HG03045 (cell line): ENCODE data around the gene OSBPL8.
A peak's percentile ranks its signal among the peaks of the same experiment; 100 is the strongest.
"Not testable (repeated sequence)": the region's sequence is repeated elsewhere in the genome, so short reads cannot be mapped to it uniquely, and the experiment has no call there.

Experiments used
- ATAC-seq: cut with Tn5 transposase; IDR thresholded peaks from one replicate; pipeline ENCODE4 v1.9.1; 2021; ENCODE audit warnings: mild to moderate bottlenecking, moderate library complexity; ENCODE audit not compliant: unreplicated experiment

The OSBPL8 gene

GRCh38 chr12:76478045-76478444 lies 81.5 kb downstream of the OSBPL8 start:
- ATAC-seq, result no peak

- not testable (repeated sequence) for ATAC-seq
Measured at GRCh38 chr12:76472862-76473261, 86.7 kb downstream of the OSBPL8 start.

DNA sequence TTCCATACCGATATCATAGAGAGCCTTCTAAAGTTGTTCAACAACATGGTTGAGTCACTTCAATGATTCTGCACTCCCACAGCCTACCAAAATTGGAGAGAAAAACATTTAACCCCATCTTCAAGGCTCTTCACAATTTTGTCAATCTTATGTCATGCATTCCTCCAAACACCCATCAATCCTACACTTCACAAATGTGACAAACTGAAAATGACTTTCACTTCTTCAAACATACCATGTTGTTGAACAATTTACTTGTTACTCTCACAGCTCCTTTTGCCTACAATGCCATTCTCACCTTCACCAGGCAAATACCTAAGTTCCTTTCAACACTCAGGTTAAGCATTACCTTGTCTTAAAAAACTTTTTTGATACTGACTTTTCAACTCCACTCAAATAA lies 88.0 kb downstream of the OSBPL8 start:
- ATAC-seq, result no peak

- ATAC-seq, result no peak
Measured at GRCh38 chr12:76470028-76470939, 89.3 kb downstream of the OSBPL8 start.

DNA sequence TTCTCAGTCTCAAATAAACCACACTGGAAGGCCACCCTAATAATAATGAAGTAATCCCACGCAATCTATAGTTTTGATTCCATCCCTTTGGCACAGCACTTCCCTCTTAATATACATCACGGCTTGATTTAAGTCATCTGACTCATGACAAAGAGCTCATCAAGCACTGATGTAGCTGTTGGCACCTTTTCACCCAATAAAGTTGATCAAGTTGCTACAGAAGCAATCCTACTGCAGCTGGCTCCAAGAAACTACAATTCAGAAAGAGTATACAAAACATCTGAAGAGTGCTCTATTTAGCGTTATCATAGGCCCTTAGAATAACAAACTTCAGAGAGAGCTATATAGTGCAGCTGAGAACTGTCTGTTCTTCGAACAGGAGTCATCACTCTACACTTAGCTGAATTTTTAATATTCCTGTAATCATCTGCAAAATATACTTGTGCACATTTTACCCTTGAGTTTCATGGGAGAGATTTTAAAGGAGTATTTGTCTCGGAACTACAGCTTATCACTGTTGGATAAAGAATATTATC lies 94.9 kb downstream of the OSBPL8 start:
- no peak for ATAC-seq

- no peak for ATAC-seq
Measured at GRCh38 chr12:76462668-76463224, 96.8 kb downstream of the OSBPL8 start.

DNA sequence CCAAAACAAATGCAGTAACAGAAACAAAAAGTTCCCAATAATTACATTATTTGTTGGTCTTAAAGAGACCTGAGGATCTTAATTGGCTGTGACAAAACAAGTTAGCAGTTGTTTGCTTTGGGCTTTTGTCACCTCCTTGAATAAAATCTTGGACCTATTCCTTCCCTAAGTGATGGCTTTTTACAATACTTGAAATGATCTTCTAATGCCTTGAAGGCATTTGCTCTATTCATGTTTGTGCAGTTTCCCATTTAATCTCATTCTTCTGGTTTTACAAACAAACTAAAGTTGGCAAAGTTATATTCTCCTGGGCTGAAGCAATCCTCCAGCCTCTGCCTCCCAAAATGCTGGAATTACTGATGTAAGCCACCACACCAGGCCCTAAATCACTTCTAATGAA lies 98.8 kb downstream of the OSBPL8 start:
- ATAC-seq, result no peak

GRCh38 chr12:76457818-76458217 lies 101.8 kb downstream of the OSBPL8 start:
- ATAC-seq, result no peak

- ATAC-seq, result no peak
Measured at GRCh38 chr12:76457010-76457409, 102.6 kb downstream of the OSBPL8 start.

DNA sequence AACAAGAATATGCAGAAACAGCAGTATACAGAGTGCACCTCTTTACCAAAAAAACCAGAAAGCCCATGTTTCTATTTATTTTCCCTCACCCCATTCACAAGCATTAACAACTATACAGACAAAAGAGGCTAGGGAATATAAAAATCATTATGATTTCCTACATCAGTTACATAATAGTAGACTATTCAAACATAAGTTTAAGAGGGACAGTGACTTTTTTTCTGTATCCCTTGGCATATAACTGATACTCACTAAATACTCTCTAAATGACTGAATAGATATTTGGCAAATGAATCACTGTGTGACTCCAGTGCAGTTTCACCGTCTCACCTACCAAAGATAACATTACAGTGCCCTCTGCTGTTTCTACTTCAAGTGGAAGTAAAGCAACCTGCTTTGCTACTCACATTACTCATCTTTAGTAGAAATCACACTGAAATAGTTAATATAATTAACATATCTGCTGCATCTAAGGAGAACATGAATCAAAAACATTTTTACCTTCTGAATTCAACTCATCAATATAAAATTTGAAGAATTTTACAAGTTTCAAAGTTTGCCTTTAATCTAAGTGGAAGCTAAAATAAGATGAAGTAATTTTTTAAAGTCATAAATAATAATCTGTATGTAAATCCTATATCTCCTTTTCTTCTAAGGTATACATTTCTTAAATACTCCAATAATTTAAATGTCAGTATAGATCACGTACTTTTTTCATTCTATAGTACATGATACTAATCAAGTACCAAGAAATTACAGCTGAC lies 103.8 kb downstream of the OSBPL8 start:
- peak; percentile 97 for ATAC-seq

DNA sequence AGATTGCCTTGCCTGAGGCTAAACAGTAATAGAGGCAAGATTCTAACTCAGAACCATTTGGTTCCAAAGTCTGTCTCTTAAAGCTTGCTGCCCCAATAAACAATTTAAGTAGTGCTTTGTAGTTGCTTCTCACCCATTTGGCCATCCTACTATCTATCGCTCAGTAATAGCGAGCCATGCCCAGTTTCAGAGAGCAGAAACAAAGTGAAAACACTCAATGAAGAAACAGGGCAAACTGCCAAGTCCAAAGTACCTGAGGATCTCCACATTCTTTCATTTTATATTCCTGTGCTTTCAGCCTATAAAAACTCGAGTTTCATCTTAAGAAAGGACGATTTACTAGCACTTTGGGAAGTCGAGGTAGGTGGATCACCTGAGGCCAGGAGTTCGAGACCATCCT lies 108.0 kb downstream of the OSBPL8 start:
- no peak for ATAC-seq

DNA sequence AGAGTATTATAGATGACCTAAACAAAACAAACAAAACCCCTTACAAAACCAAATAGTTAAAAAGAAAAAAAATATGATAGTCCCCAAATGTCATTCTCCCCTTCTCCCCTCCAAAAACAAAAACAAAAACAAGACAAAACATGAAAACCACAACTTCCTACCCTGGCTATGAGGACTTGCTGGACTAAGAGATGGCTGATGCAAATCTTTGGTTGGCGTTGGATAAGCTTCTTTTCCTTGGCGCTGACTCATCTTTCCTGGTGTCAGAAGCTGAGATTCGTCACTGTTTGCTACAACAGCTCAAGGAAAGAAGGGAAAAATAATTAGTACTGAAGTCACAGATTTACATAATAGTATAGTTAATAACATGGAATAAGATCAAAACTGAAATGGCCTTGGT lies 108.9 kb downstream of the OSBPL8 start:
- no peak for ATAC-seq

DNA sequence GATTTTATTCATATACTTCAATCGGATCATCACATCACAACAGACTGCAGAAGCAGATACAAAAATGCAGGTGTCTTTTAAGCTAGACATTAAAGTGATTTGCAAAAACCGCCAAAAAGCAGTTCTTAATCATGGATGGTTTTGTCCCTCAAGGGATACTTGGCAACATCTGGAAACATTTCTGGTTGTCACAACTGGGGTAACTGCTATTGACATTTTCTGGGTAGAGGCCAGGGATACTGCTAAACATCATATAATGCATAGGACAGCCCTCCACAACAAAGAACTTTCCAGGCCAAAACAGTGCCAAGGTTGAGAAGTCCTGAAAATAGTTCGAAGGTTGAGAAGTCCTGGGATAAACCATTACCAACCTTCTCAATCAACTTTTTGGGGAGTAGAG lies 109.6 kb downstream of the OSBPL8 start:
- ATAC-seq, result no peak

DNA sequence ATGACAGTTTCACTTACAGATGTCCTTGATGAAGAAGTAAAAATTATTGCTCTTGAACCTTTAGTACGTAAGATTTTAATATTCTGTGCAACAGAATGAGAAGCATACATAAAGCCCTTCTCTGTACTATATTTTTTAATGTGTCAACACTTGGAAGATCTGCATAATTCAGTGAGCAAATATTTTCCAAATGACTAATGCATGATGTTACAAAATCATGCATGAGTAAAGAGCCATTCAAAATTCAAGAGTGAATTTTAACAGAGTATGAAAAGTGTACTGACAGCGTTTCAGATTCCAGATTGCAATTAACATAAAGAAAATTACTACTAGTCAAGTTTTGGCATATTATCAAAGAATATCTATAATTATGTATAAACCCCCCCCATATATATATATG lies 110.0 kb downstream of the OSBPL8 start:
- ATAC-seq, result no peak

DNA sequence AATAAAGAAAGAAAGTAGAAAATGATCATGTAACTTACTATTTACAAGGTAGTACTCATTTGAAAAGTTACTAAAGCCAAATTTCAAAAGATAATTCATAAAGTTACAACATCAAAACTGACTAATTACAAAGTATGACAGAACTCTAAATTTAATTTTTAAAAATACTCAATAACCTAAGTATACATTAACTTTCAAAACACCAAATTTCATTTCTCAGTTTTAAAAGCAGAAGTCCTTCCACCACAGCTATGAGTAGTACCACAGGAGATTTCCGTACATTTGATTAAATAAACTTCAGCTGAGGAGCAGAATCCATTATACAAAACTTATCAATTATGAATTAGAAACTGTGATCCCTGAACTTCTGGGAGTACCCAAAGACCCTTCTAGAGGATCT lies 110.6 kb downstream of the OSBPL8 start:
- no peak for ATAC-seq

- ATAC-seq, result no peak
Measured at GRCh38 chr12:76446090-76446489, 113.5 kb downstream of the OSBPL8 start.

GRCh38 chr12:76445462-76445861 lies 114.1 kb downstream of the OSBPL8 start:
- ATAC-seq, result no peak

DNA sequence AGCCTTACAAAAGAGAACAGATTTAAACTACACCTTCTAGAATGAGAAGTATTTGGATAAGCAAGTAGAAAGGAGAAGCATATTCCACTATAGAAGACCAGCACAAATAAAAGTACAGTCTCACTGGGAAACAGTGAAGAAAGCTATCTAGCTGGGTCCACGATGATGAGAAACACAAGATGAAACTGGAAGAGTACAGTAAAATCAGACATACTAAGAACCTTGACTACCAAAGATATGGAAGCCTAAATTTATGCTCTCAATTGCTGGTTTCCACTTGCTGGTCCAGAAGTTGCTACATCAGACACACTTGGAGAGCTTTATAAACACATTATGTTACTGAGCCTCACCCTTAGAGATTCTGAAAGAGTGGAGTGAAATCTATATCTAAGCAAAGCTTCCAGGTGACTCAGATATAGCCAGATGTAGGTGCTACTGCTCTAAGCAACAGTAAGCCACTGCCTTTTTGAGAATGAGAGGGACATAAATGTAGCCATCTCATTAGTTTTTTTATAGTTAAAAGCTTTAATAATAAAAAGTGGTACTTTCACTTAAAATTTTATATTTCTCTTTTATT lies 115.1 kb downstream of the OSBPL8 start:
- no peak for ATAC-seq

GRCh38 chr12:76441016-76441415 lies 118.6 kb downstream of the OSBPL8 start:
- no peak for ATAC-seq

- no peak for ATAC-seq
Measured at GRCh38 chr12:76432733-76433132, 126.8 kb downstream of the OSBPL8 start.

DNA sequence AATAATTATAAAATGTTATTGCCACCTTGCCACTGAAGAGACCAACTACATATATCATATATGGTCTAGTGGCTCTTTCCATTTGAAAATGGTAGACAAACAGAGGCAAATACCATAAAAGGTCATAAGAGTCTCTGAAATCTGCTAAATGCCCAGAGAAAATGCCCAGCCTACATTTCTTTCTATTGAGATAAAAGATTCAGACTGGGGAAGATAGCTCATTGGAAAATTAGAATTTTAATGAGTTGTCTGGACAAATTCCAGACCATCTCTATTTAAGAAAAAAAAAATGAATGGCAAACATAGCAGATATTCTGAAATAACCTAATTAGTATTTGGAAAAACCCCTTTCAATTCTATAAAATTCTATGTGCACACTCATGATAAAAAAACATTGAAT lies 131.5 kb downstream of the OSBPL8 start:
- ATAC-seq, result no peak
